A673 (cell line): ENCODE data around the gene CHN1. TPM values are rescaled to one million over a fixed set of nuclear protein-coding genes. Genes with fewer than 3 reads are reported as not detected.

ENCODE experiments used
- BruUV-seq: library from RNA; stranded (reverse); fragments of 400-500 nt; replicated peaks from 2 replicates; lab custom pipeline; 2021; lab: Mats Ljungman, UMichigan
- CTCF ChIA-PET: fragments of 300-600 bp; sonication (Branson Sonifier 250); formaldehyde crosslinking; loops from one replicate; lab custom pipeline; 2022; ENCODE audit warnings: antibody characterized with exemption; lab: Charles Lee
- POLR2A ChIA-PET: fragments of 300-600 bp; sonication (Branson Sonifier 250); formaldehyde crosslinking; loops from one replicate; lab custom pipeline; 2022; ENCODE audit warnings: antibody characterized with exemption; ENCODE audit not compliant: low non-redundant PET; lab: Charles Lee
- DNase-seq: peaks from one replicate; pipeline ENCODE4 v3.0.0-alpha.2; 2015; ENCODE audit warnings: low spot score
- H3K27ac ChIP-seq: fragments of 200-600 bp; sonication (generic); 2 replicates; pipeline ENCODE4 v1.5.1; 2016; ENCODE audit warnings: mixed run types, low read depth, mild to moderate bottlenecking, mixed read lengths, antibody characterized with exemption, low read length; ENCODE audit not compliant: poor library complexity, severe bottlenecking
- H3K27me3 ChIP-seq: fragments of 200-600 bp; sonication (generic); replicated peaks from 2 replicates; pipeline ENCODE4 v1.6.1; 2017; ENCODE audit warnings: mixed run types, low read depth, mild to moderate bottlenecking, mixed read lengths, antibody characterized with exemption, low read length; ENCODE audit not compliant: insufficient read depth, poor library complexity
- H3K36me3 ChIP-seq: fragments of 200-600 bp; sonication (generic); 2 replicates; pipeline ENCODE4 v1.6.1; 2016; ENCODE audit warnings: mixed run types, mild to moderate bottlenecking, mixed read lengths, antibody characterized with exemption, low read length; ENCODE audit not compliant: insufficient read depth, poor library complexity, severe bottlenecking
- H3K4me1 ChIP-seq: fragments of 200-600 bp; sonication (generic); 2 replicates; pipeline ENCODE4 v1.6.1; 2017; ENCODE audit warnings: mixed run types, mild to moderate bottlenecking, mixed read lengths, antibody characterized with exemption, low read length; ENCODE audit not compliant: insufficient read depth, poor library complexity, severe bottlenecking
- H3K4me3 ChIP-seq: fragments of 200-600 bp; sonication (generic); 2 replicates; pipeline ENCODE4 v1.5.1; 2016; ENCODE audit warnings: low read depth, mixed run types, mild to moderate bottlenecking, mixed read lengths, low read length; ENCODE audit not compliant: poor library complexity, severe bottlenecking
- H3K9me3 ChIP-seq: fragments of 200-600 bp; sonication (generic); 2 replicates; pipeline ENCODE4 v1.6.1; 2016; ENCODE audit warnings: mixed run types, low read depth, mild to moderate bottlenecking, mixed read lengths, antibody characterized with exemption, low read length; ENCODE audit not compliant: poor library complexity, severe bottlenecking
- CTCF ChIP-seq: fragments of 300-800, 200-600 bp; sonication (generic); conservative IDR thresholded peaks from 2 replicates; pipeline ENCODE4 v1.5.1; 2017; ENCODE audit warnings: low read depth, mild to moderate bottlenecking, antibody characterized with exemption, low read length, moderate library complexity, mixed read lengths
- EZH2 ChIP-seq: fragments of 200-600 bp; sonication (generic); IDR thresholded peaks from 2 replicates; pipeline ENCODE4 v1.6.1; 2017; ENCODE audit warnings: borderline replicate concordance, low read depth, mild to moderate bottlenecking, mixed read lengths, antibody characterized with exemption, low read length; ENCODE audit not compliant: poor library complexity, severe bottlenecking
- intact Hi-C: fragments of 100-400 bp; cut with micrococcal nuclease; formaldehyde crosslinking; loops from one replicate; pipeline ENCODE4 v1.10.0; 2022; ENCODE audit not compliant: unreplicated experiment
- total RNA-seq: library from RNA; stranded (reverse); gene quantifications from 2 replicates; pipeline ENCODE4 v1.2.3, GENCODE V29; 2021

Gene CHN1
- total RNA-seq, 1 experiment from 2014 or later, result 11.3 TPM

GRCh38 chr2:175015340-175015739 lies 10.2 kb upstream of the CHN1 start:
- H3K27me3 ChIP-seq, result no peaks in the 10 kb centered on the region
- H3K9me3 ChIP-seq, result no peaks in the 10 kb centered on the region
- DNase-seq, result no peak
- H3K36me3 ChIP-seq, result no peaks in the 10 kb centered on the region
- ChIA-PET POLR2A (interaction anchor here (0.6 kb wide), 1 partner anchor 1603 kb away, joined by 4 read pairs; no protein-coding TSS in a partner anchor), CTCF (no interaction called here)
- no TSS peak for BruUV-seq
- intact Hi-C loops, result no loop called here
- TF ChIP-seq EZH2 (no peak), CTCF (no peak)
- H3K27ac ChIP-seq, result no peak overlapping the region
- H3K4me1 ChIP-seq, result peaks cover 12% of the 10 kb centered on the region
- H3K4me3 ChIP-seq, result no peak overlapping the region

GRCh38 chr2:175012516-175012915 lies 7.3 kb upstream of the CHN1 start:
- H3K27ac ChIP-seq, result no peak overlapping the region
- intact Hi-C loops, result no loop called here
- peaks cover 18% of the 10 kb centered on the region for H3K27me3 ChIP-seq
- H3K4me3 ChIP-seq, result no peak overlapping the region
- ChIA-PET POLR2A (no interaction called here), CTCF (interaction anchor here (0.5 to 0.7 kb wide), 2 partner anchors 11 to 1473 kb away, joined by 3 read pairs; no protein-coding TSS in a partner anchor)
- TF ChIP-seq EZH2 (no peak), CTCF (no peak)
- H3K36me3 ChIP-seq, result no peaks in the 10 kb centered on the region
- BruUV-seq, result no TSS peak
- DNase-seq, result no peak
- no peaks in the 10 kb centered on the region for H3K9me3 ChIP-seq
- H3K4me1 ChIP-seq, result peaks cover 15% of the 10 kb centered on the region

- ChIA-PET CTCF (interaction anchor here (0.7 kb wide), 1 partner anchor 1474 kb away, joined by 3 read pairs; no protein-coding TSS in a partner anchor), POLR2A (interaction anchor here (0.6 kb wide), 1 partner anchor 1817 kb away, joined by 10 read pairs; no protein-coding TSS in a partner anchor)
- Histone ChIP-seq H3K36me3 (no peaks in the 10 kb centered on the region), H3K27ac (no peak overlapping the region), H3K9me3 (no peaks in the 10 kb centered on the region), H3K4me3 (no peak overlapping the region), H3K4me1 (peaks cover 15% of the 10 kb centered on the region), H3K27me3 (peaks cover 29% of the 10 kb centered on the region)
- intact Hi-C loops, result no loop called here
- no peak for TF ChIP-seq CTCF
- TF ChIP-seq EZH2, result no peak
- DNase-seq, result no peak
- BruUV-seq, result no TSS peak
These were observed 6.3 kb upstream of the CHN1 start for GRCh38 chr2:175011505-175011904.
